Measurements from ENCODE around the gene PHKG2.

- TF ChIP-seq CTCF (optimal IDR thresholded peaks at IDR 0.05 in 1 of 3, IDR thresholded peaks at IDR 0.05 in 1 of 3, conservative IDR thresholded peaks at IDR 0.05 in 1 of 3; ENCODE audit: extremely low read depth in 1 of 3, insufficient read depth in 2 of 3, low read length in 3 of 3) = no peak
- TF ChIP-seq EZH2 (IDR thresholded peaks at IDR 0.05; ENCODE audit: low read length) = no peak
Observed at GRCh38 chr16:30778549-30779244, 30.5 kb downstream of the PHKG2 start.

Measured in keratinocyte (primary cell).